ENCODE measurements around the gene SHROOM2.

DNA sequence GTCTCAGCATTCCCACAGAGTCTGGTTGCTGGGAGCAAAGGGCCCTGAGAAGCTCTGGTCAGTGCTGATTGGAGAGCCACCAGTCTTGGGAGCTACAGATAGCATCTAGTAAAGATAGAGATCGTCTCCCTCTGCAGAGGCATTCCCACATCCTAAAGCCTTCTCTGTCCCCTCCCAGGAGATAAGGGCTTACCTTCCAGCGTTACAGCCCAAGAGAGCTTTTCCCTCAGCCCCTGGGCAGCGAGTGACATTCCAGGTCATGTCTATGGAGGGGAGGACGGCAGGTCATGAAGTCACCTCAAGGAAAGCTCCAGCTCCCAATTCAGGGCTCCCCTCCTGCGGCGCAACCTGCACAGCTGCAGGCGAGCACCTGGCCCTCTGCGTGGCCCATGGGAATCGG lies 210.8 kb downstream of the SHROOM2 start:
- TF ChIP-seq, protein P1, sequence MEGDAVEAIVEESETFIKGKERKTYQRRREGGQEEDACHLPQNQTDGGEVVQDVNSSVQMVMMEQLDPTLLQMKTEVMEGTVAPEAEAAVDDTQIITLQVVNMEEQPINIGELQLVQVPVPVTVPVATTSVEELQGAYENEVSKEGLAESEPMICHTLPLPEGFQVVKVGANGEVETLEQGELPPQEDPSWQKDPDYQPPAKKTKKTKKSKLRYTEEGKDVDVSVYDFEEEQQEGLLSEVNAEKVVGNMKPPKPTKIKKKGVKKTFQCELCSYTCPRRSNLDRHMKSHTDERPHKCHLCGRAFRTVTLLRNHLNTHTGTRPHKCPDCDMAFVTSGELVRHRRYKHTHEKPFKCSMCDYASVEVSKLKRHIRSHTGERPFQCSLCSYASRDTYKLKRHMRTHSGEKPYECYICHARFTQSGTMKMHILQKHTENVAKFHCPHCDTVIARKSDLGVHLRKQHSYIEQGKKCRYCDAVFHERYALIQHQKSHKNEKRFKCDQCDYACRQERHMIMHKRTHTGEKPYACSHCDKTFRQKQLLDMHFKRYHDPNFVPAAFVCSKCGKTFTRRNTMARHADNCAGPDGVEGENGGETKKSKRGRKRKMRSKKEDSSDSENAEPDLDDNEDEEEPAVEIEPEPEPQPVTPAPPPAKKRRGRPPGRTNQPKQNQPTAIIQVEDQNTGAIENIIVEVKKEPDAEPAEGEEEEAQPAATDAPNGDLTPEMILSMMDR (IDR thresholded peaks at IDR 0.05) = no peak
- no peak for TF ChIP-seq POLR2A (IDR thresholded peaks at IDR 0.05)
